DOHH2 (cell line): ENCODE data around the gene ENTPD5.

Source experiments
- H3F3A ChIP-seq: fragments of 200-600 bp; sonication (generic), shearing (Covaris generic); 2 replicates; pipeline ENCODE4 v1.6.0; 2016; ENCODE audit warnings: antibody characterized with exemption, mild to moderate bottlenecking; ENCODE audit not compliant: control insufficient read depth, insufficient read depth
- H3K27ac ChIP-seq: fragments of 200-600 bp; sonication (generic); 2 replicates; pipeline ENCODE4 v1.5.1; 2014; ENCODE audit warnings: low read depth, mild to moderate bottlenecking, low read length, moderate library complexity
- H3K27me3 ChIP-seq: fragments of 200-600 bp; sonication (generic); 2 replicates; pipeline ENCODE4 v1.6.1; 2014; ENCODE audit warnings: mild to moderate bottlenecking, low read length, mixed read lengths; ENCODE audit not compliant: control insufficient read depth
- H3K36me3 ChIP-seq: fragments of 200-600 bp; sonication (generic); 2 replicates; pipeline ENCODE4 v1.6.1; 2014; ENCODE audit warnings: mild to moderate bottlenecking, low read length, moderate library complexity, mixed read lengths; ENCODE audit not compliant: control insufficient read depth
- H3K4me1 ChIP-seq: fragments of 200-600 bp; sonication (generic); 2 replicates; pipeline ENCODE4 v1.6.1; 2014; ENCODE audit warnings: mild to moderate bottlenecking, low read length, mixed read lengths; ENCODE audit not compliant: control insufficient read depth
- H3K4me2 ChIP-seq: fragments of 200-600 bp; sonication (generic); 2 replicates; pipeline ENCODE4 v1.6.0; 2014; ENCODE audit warnings: mild to moderate bottlenecking, low read length, moderate library complexity
- H3K4me3 ChIP-seq: fragments of 200-600 bp; sonication (generic); 2 replicates; pipeline ENCODE4 v1.5.1; 2014; ENCODE audit warnings: mild to moderate bottlenecking, low read length, mixed read lengths
- H3K79me2 ChIP-seq: fragments of 200-600 bp; sonication (generic); 2 replicates; pipeline ENCODE4 v1.6.1; 2014; ENCODE audit warnings: mild to moderate bottlenecking, low read length, mixed read lengths; ENCODE audit not compliant: control insufficient read depth
- H3K9me2 ChIP-seq: fragments of 200-600 bp; sonication (generic); replicated peaks from 2 replicates; pipeline ENCODE4 v1.6.1; 2014; ENCODE audit warnings: mild to moderate bottlenecking, low read length, mixed read lengths; ENCODE audit not compliant: control insufficient read depth
- H3K9me3 ChIP-seq: fragments of 200-600 bp; sonication (generic); 2 replicates; pipeline ENCODE4 v1.6.1; 2014; ENCODE audit warnings: antibody characterized with exemption, low read length, mixed read lengths; ENCODE audit not compliant: control insufficient read depth, insufficient read depth
- H4K20me1 ChIP-seq: fragments of 200-600 bp; sonication (generic); 2 replicates; pipeline ENCODE4 v1.6.0; 2014; ENCODE audit warnings: low read depth, mild to moderate bottlenecking, antibody characterized with exemption, low read length, moderate library complexity; ENCODE audit not compliant: control insufficient read depth, insufficient read depth
- CTCF ChIP-seq: fragments of 200-600 bp; sonication (generic); IDR thresholded peaks from one replicate; pipeline ENCODE4 v1.5.1; 2014; ENCODE audit warnings: antibody characterized with exemption, mild to moderate bottlenecking, low read depth, low read length; ENCODE audit not compliant: poor library complexity, severe bottlenecking
- EZH2phosphoT487 ChIP-seq: fragments of 200-600 bp; sonication (generic); IDR thresholded peaks from 2 replicates; pipeline ENCODE4 v1.6.1; 2017; ENCODE audit warnings: borderline replicate concordance, mild to moderate bottlenecking, antibody characterized with exemption, low read length, moderate library complexity, mixed read lengths

The ENTPD5 gene

GRCh38 chr14:73913256-73913655 is 105.8 kb downstream of the ENTPD5 start:
- Histone ChIP-seq H3K4me3 (no peak overlapping the region), H3K36me3 (peaks cover 80% of the 10 kb centered on the region), H3K27ac (no peak overlapping the region)

DNA sequence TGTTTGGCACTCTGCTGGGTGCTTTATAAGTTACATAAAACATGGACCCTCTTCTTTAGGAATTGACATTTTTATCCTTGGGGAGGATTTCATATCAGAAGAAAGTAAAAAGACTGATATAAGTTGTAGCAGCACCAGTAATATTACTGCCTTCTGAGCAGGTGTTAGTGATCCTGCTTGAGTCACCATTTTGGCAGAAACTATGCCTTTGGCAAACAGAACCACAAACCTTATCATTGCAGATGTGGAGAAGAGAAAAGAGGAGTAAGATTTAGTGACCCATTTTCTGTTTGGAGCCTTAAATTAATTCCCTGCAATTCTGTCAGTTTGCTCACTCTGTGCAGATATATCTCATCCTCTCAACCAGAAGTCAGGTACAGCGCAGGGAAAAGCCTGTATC is 109.4 kb downstream of the ENTPD5 start:
- Histone ChIP-seq H3K4me3 (no peak overlapping the region), H3K27me3 (no peaks in the 10 kb centered on the region), H3K79me2 (peaks cover 2% of the 10 kb centered on the region; the same call in 1 of the 2 replicates), H3K4me1 (no peaks in the 10 kb centered on the region), H4K20me1 (no peaks in the 10 kb centered on the region), H3K9me2 (no peaks in the 10 kb centered on the region), H3K27ac (no peak overlapping the region), H3K36me3 (peaks cover 83% of the 10 kb centered on the region), H3F3A (peaks cover 5% of the 10 kb centered on the region; the same call in 1 of the 2 replicates), H3K9me3 (no peaks in the 10 kb centered on the region), H3K4me2 (no peak overlapping the region)
- no peak for TF ChIP-seq CTCF

More at GRCh38 chr14:73913256-73913655, 105.8 kb downstream of the ENTPD5 start:
- TF ChIP-seq CTCF (no peak), EZH2phosphoT487 (no peak)
- no peaks in the 10 kb centered on the region for H3K9me2 ChIP-seq
- H3K4me2 ChIP-seq, result no peak overlapping the region
- no peaks in the 10 kb centered on the region for H3K27me3 ChIP-seq
- H3K79me2 ChIP-seq, result peaks cover 13% of the 10 kb centered on the region
- H3K9me3 ChIP-seq, result no peaks in the 10 kb centered on the region
- H4K20me1 ChIP-seq, result no peaks in the 10 kb centered on the region
- H3F3A ChIP-seq, result peaks cover 5% of the 10 kb centered on the region; the same call in 1 of the 2 replicates
- H3K4me1 ChIP-seq, result no peaks in the 10 kb centered on the region
